ENCODE results near the gene CD27. TPM values are rescaled to one million over a fixed set of nuclear protein-coding genes. Genes with fewer than 3 reads are reported as not detected.
"Not testable (repeated sequence)": the region's sequence is repeated elsewhere in the genome, so short reads cannot be mapped to it uniquely, and the experiment has no call there.

The CD27 gene
- total and polyA plus RNA-seq, 12 donors, result 0.11 to 8.9 (median 0.69) TPM; not detected in 1

- DNase-seq, result no peak
- intact Hi-C loops (cut with DNase I), result loop anchor here (5.0 to 10.0 kb wide), 2 partner anchors 134 to 141 kb away; no protein-coding TSS in a partner anchor
- TF ChIP-seq CTCF (IDR thresholded peaks at IDR 0.05) (no peak), POLR2A (IDR thresholded peaks at IDR 0.05) (no peak)
- Histone ChIP-seq H3K4me3 (no peak overlapping the region), H3K9me3 (replicated peaks in 1 of 3) (no peaks in the 10 kb centered on the region), H3K36me3 (replicated peaks in 1 of 2) (peaks cover 0 to 50% of the 10 kb centered on the region in 2 donors), H3K27ac (no peak overlapping the region), H3K27me3 (no peaks in the 10 kb centered on the region), H3K4me1 (replicated peaks in 1 of 2) (peaks cover 17 to 24% of the 10 kb centered on the region in 2 donors)
- WGBS, 4 donors, result 89 to 95% (median 92%) methylated on average over 5 of the region's 5 CpGs
Observed at GRCh38 chr12:6466184-6466573, 21.4 kb downstream of the CD27 start.

- not testable (repeated sequence) for H3K9me3 ChIP-seq (replicated peaks in 1 of 3); H3K27me3 ChIP-seq; DNase-seq; H3K27ac ChIP-seq; H3K4me3 ChIP-seq
- Histone ChIP-seq H3K4me1 (replicated peaks in 1 of 2) (peaks cover 19 to 27% of the 10 kb centered on the region in 2 donors), H3K36me3 (replicated peaks in 1 of 2) (peaks cover 0 to 44% of the 10 kb centered on the region in 2 donors)
- WGBS, 4 donors, result 95 to 98% (median 96%) methylated on average over 4 of the region's 4 CpGs
- intact Hi-C loops (cut with DNase I), result loop anchor here (5.0 to 10.0 kb wide), 2 partner anchors 134 to 142 kb away; no protein-coding TSS in a partner anchor
Observed at GRCh38 chr12:6466751-6467150, 22.0 kb downstream of the CD27 start.

GRCh38 chr12:6467571-6468282, 23.0 kb downstream of the CD27 start:
- intact Hi-C loops (cut with DNase I), result loop anchor here (5.0 to 10.0 kb wide), 2 partner anchors 135 to 143 kb away; no protein-coding TSS in a partner anchor
- not testable (repeated sequence) for H3K27me3 ChIP-seq; H3K27ac ChIP-seq; DNase-seq; H3K4me3 ChIP-seq; H3K9me3 ChIP-seq (replicated peaks in 1 of 3)
- H3K36me3 ChIP-seq (replicated peaks in 1 of 2), result peaks cover 0 to 34% of the 10 kb centered on the region in 2 donors
- WGBS, 4 donors, result 94 to 99% (median 97%) methylated on average over 9 of the region's 9 CpGs
- H3K4me1 ChIP-seq (replicated peaks in 1 of 2), result peaks cover 19 to 27% of the 10 kb centered on the region in 2 donors

- no peaks in the 10 kb centered on the region for H3K9me3 ChIP-seq (replicated peaks in 1 of 3)
- H3K27me3 ChIP-seq, result no peaks in the 10 kb centered on the region
- no peak for DNase-seq
- H3K4me3 ChIP-seq, result no peak overlapping the region
- intact Hi-C loops (cut with DNase I), result loop anchor here (5.0 to 10.0 kb wide), 2 partner anchors 136 to 143 kb away; no protein-coding TSS in a partner anchor
- no peak for TF ChIP-seq POLR2A (IDR thresholded peaks at IDR 0.05)
- H3K4me1 ChIP-seq (replicated peaks in 1 of 2), result peaks cover 19 to 27% of the 10 kb centered on the region in 2 donors
- peaks cover 0 to 29% of the 10 kb centered on the region in 2 donors for H3K36me3 ChIP-seq (replicated peaks in 1 of 2)
- no peak overlapping the region for H3K27ac ChIP-seq
Observed at GRCh38 chr12:6468283-6468575, 23.5 kb downstream of the CD27 start.

- 42 to 56% (median 46%) methylated on average over 6 of the region's 6 CpGs for WGBS, 4 donors
- peak; percentile 46 to 80 (median 76) for DNase-seq
- Histone ChIP-seq H3K4me1 (replicated peaks in 1 of 2) (peaks cover 19 to 27% of the 10 kb centered on the region in 2 donors), H3K9me3 (replicated peaks in 1 of 3) (no peaks in the 10 kb centered on the region), H3K27ac (peak overlapping the region in 3 of 5 donors; percentile 8 to 90 (median 77)), H3K27me3 (no peaks in the 10 kb centered on the region), H3K36me3 (replicated peaks in 1 of 2) (peaks cover 0 to 20% of the 10 kb centered on the region in 2 donors), H3K4me3 (peak overlapping the region in 2 of 4 donors; percentile 61 to 96)
- TF ChIP-seq CTCF (IDR thresholded peaks at IDR 0.05), result no peak
- intact Hi-C loops (cut with DNase I), result loop anchor here (5.0 to 10.0 kb wide), 2 partner anchors 137 to 144 kb away; no protein-coding TSS in a partner anchor
Observed at GRCh38 chr12:6469092-6469491, 24.3 kb downstream of the CD27 start.

Data from adrenal gland (tissue), 12 donors.